Measurements from ENCODE around the gene AP2B1.
"Not testable (repeated sequence)": the region's sequence is repeated elsewhere in the genome, so short reads cannot be mapped to it uniquely, and the experiment has no call there.

The AP2B1 gene

DNA sequence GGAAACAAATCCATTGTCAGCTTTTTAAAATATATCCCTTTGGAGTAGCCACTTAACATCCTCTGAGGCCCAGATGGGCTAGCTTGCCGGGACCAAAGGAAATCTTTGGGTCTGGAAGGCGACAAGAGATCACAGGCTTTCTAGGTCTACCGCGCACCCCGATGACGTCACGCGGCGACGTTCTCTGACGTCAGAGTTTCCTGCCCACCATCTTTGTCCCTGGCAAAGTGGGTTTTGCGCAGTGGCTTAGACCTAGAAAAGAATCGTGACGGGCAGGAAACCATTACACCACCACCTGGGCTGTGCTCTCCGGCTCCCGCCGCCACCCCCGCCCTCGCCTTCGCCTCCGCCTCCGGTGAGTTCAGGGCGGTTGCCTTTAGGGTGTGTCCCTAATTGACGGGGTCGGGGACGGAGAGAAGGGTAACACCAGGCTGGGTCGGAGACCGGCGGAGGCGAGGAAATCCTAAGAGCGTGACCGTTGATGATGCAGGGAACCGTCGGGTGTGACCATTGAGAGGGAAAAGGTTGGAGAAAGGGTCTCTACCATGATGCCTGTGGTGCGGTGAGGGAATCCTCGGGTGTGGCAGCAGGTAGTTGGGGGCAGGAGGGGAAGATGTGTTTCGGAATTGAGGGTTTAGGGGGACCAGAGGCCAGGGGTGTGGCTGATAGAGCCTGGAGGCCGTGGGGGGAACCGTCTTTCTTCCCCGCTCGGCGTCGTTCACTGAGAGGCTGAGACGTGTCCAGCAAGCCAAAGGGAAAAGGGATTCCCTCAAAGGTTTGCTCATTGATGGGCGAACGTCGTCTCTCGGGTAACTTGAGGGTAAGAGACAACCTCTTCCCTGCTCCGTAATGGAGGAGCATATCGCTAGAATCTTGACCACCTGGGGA, at the start of gene AP2B1:
Gene AP2B1, plus strand, starts transcription at position 249 of the 888 bp plus-strand sequence. CDS start 6,709 bp downstream, outside the sequence.
- intact Hi-C loops (cut with DNase I): no loop called here
- peak; percentile 74 to 96 (median 90) for DNase-seq

DNA sequence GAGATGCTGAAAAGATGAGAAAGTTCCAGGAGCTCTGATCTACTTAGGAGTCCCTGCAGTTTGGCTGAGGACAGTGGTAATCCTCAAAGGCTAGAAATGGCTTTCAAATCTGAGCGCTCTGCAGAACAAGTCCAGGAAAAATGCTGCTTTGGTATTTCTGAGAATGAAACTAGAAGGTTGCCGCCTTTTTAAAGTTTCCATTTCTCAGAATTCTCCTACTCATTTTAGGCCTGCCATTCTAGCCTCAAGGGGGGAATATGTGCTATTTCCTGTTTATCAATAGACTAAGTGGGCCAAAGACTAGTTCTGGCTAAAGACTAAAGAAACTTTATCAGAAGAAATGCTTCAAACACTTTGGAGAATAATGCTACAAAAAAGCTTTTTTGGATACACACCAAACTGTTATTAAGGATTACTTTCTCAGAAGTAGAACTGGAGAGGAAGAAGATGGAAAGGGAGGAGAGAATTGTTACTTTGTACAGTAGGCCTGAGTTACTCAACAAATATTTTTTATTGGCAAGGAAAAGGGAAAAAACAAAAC, 49.5 kb upstream of the AP2B1 start, which contains the start of gene SLFN12L:
Gene SLFN12L, minus strand, starts transcription at position 78 of the 541 bp plus-strand sequence. CDS start 15,314 bp downstream, outside the sequence.
- intact Hi-C loops (cut with DNase I): no loop called here
- no peak for DNase-seq

DNA sequence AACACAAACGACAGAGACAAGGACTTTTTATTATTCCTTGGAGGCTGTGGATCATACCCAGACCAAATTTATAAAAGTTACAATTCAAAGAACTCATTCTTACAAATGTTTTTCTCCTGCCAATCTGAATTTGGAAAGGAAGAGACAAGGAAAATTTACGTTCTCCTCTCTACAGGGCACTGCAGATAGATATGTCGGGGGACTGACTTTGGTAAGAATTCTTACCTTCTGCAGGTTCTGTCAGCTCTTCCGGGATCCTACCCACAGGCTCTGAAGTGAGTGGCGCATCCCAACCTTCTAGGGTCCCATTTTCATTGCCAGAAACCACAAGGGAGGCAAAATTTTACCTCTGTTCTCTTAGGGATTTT, 47.5 kb upstream of the AP2B1 start:
- intact Hi-C loops (cut with DNase I): no loop called here

DNA sequence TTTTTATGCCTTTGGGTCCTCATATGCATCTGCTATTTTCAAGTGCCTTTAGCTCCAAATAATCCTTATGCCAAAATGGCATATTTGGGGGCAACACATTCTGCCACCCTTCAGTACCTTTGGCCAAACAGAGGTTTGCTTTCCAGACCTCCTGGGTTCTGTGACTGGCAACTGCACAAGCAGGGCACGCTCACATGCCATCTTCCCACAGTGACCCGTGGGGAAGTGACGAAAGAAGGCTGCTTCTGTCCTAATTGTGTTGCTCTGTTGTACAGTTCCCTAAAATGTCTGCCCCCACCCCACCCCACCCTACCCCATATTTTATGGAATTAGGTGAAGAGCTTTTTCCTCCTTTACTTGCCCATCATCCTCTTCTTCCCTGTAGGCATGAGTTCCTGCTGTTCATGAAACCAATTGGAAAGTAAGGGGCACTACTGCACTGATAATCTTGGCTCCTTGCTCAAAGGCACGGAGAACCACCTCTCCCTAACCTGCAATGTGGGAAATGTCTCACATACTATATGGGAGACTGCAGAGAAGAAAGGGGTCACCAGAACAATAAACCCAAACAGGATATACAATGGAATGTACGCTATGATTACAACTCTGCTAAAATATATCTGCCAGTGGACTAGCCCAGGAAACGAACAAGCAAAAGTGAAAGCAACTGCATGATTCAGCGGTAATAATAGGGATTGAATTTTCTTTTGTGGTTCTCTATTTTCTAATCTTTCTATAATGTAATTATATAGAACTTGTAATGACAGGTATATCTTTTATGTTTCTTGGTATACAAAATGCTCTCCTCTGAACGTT, 46.3 kb upstream of the AP2B1 start:
- peak in 24 of 42 donors; percentile 12 to 57 (median 29) for DNase-seq
- intact Hi-C loops (cut with DNase I): no loop called here

More for the DNA sequence above, 47.5 kb upstream of the AP2B1 start:
- no peak for DNase-seq

DNA sequence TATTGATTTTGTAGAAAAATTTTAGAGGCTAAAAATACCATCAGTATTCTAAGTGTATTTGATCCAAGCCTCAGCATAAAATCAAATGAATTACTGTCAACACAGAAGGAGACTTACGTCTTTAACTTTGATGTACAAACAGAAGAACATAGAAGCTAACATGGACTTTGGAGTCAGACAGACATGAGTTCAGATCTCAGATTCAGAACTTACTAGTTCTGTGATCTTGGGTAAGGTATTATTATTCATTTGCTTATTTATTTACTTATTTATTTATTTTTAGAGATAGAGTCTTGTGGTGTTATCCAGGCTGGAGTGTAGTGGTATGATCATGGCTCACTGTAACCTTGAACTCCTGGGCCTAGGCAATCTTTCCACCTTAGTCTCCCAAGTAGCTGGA, 45.7 kb upstream of the AP2B1 start:
- intact Hi-C loops (cut with DNase I): no loop called here
- DNase-seq: no peak

DNA sequence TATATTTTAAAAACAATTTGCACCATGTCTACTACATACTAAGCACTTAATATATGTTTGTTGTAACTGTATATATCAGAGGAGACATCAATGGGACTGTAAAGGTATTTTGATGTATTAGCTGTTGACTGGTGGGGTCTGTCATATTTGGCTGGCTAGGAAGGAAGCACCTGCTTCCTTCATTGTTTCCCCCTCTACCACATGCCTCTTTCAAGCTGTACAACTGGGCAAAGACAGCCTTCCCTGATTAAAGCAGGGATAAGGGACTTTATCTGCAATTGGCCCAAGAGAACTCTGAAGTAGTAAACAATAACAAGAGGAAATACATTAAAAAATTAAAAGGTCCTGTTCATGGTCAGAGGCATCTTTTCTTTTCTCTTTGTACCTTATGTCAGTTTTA, 44.1 kb upstream of the AP2B1 start:
- no peak for DNase-seq
- intact Hi-C loops (cut with DNase I): no loop called here

DNA sequence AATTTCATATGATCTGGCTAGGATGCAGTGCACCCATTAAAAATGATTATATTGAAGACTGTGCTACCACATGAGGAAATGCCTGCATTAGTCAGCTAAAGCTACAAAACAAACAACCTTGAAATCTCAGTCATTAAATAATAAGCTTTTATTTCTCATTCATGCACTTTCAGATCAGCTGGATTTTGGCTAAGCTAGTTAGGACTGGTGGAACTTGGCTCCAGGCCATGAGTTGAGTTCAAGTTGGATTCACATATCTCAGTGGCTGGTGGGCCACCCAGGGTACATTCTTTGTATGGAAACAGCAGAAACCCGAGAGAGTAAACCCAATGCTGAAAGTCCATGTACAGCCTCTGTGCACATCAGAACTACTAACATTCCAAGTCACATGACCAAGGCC, 43.3 kb upstream of the AP2B1 start:
- intact Hi-C loops (cut with DNase I): no loop called here
- DNase-seq: no peak

DNA sequence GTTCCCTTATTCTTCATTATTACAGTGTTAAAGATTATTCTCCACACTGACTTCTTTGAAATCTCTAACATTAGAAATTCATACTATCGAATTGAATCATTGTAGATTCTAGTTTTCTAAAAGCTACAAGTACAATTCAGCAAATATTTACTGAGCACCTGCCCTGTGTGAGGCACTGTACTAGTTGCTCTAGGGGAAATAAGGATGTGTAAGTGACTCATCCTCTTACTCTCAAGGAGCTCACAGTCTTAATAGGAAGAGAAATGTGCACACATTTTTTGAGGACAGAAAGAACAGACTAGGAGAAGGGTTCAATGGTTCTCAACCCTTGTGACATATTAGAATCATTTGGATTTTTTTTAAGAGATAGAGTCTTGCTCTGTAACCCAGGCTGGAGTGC, 42.0 kb upstream of the AP2B1 start:
- no peak for DNase-seq
- intact Hi-C loops (cut with DNase I): no loop called here

DNA sequence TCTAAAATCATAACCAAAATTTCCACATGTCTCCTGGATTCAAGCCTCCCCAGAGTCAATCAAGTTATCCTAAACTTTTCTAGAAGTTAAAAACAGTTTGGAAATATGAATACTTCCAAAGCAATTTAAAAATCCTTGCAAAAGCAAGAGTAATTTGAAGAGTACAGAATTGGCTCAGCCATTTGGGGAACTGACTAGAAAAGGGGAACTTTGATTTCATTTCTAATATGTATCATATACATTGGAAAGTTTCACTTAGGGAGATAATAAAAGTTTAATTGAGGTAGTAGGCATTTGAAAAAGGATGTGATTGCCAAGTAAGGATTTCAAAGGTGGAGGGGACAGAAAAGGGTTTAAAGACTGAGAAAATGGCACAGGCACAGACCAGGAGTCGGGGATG, 40.6 kb upstream of the AP2B1 start:
- DNase-seq: no peak
- intact Hi-C loops (cut with DNase I): no loop called here

DNA sequence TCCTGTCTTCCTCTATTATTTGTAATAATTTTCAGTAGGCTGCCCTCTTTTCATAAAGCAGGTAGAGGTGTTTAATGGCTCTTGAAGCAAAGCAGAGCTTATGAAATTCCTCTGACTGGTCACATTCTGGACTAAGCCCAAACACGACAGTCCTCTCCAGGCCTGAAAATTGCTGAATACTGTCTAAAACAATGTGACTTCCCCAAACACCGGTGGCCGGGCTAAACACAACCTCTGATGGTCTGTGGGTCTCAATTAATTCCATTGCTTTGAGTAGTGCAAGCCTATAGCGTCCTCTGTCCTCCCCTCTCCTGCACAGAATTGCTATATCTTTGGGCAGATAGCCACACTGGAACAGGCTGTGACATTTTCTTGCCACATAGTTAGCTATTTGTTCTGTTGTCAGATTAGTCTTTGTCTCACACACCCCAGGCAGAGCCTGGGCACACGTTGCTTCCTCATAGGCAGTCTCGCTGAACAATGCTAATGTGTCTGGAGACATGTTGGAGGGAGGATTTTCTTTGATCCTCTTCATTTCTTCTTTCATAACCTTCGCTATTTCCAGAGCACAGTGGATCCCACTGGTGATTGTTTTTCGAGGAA, 38.8 kb upstream of the AP2B1 start:
- DNase-seq: peak in 4 of 42 donors; percentile 4 to 32 (median 16)
- intact Hi-C loops (cut with DNase I): no loop called here

DNA sequence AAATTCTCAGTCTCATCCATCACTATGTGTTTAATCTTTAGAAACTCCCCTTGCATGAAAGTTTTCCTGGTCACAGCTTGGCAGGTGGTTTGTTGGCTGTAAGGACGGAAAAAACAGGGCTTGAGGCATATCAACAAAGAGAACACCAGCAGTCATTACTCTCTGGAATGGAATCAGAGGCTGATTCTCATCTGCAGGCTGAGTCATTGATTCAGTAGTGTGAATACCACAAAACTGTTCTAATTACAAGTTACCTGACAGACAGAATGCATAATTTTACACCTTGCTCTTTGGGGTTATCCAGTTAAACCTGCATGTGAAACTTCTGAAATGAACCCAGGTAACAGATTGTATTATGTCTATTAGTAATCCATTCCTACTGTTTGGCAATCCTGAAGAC, 38.1 kb upstream of the AP2B1 start:
- no peak for DNase-seq
- intact Hi-C loops (cut with DNase I): no loop called here

DNA sequence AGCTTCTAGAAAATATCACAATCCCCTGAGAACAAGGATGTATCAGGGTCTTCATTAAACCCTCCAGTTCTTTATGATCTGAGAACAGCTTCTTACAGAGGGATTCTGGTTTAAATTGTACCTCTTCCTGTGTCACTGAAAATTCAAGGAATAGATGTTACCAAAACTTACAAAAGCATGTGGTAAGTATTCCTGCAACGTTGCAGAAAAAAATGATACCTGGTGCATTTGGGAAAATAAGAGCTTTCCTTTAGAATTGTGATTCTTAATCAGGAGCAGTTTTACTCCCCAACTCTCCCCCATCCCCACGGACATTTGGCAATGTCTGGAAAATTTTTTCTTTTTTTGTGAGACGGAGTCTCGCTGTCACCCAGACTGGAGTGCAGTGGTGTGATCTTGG, 33.8 kb upstream of the AP2B1 start:
- intact Hi-C loops (cut with DNase I): no loop called here
- DNase-seq: no peak

DNA sequence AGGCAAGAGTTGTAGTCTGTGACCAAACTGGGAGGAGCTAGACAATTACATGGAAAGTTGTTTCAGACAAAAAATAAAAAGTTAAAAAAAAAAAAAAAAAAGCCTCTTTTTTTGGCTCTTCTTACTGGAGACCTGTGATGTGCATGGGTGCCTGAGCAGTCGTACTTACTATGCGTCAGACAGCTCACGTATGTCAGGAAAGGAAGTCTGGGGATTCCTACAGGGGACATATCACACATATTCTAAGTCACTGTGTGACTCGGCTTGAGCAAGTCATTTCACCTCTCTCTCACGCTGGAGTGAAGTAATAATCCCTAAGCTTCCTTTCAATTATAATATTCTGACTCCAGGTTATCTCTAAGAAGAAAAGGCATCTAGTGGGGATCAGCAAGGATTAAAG, 32.5 kb upstream of the AP2B1 start:
- DNase-seq: no peak
- intact Hi-C loops (cut with DNase I): no loop called here

DNA sequence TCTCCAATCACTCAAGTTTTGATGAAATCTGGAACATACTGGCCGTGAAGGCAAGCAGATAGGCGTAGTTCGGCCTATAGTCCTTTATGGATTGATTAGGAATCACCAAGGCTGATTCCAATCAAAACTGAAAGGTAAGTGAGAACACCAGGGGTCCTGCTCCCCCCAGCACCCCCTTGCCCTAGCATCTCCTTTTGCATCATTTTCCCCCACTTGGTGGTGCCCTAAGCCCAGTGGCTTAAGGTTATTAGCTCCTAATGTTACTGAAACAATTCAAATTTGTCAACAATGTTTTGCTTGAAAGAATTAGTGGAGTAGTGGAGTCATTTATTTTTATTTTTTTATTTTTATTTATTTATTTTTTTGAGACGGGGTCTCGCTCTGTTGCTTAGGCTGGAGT, 31.4 kb upstream of the AP2B1 start:
- intact Hi-C loops (cut with DNase I): no loop called here
- DNase-seq: no peak

DNA sequence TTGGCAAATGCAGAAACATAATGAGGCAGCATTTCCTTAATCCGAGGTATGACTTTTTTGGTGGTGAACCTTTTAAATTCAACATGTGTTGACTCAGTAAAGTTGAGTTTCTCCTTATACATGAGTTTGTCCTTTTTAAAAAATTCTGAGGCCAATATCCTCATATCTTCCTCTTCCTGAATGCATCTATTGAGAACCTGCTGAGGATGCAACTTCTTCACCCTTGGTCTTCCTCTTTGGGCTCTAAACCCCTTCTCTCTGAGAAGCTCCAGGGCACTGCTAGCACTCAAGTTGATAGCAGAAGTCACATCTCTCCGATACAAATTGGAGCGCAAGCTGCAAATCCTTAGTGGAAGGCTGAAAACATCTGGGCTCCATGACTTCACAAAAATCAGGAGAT, 29.8 kb upstream of the AP2B1 start:
- DNase-seq: no peak
- intact Hi-C loops (cut with DNase I): no loop called here

DNA sequence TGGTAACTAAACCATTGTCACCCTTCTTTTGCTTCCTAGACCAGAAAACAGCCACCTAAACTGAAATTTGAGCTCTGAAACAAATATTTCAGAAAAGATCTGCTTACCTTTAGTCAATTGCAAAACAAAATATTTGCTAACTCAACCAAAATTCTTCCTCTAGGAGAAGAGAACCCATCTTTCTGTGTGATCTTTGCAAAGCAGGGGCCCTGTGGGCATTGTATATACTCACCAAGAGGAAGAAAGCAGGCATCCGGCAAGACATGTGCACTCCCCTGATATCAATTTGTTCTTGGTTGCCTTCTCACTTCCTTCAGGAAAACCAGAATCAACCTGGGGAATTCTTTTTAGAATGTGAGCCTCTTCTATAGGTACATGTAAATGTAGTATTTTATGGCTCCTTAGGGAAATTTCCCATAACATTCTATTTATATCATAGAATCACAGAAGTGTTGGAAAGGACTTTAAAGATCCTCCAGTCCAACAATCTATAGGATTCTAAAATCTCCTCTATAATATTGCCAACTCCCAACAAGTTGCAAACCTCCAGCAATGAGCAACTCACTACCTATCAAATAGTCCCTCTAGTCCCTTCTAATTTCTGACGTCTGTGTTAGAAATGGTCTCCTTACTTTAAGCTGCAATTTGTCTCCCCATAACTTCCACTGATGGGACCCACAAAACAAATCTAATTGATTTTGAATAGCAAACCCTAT, 27.5 kb upstream of the AP2B1 start:
- no peak for DNase-seq
- intact Hi-C loops (cut with DNase I): no loop called here

DNA sequence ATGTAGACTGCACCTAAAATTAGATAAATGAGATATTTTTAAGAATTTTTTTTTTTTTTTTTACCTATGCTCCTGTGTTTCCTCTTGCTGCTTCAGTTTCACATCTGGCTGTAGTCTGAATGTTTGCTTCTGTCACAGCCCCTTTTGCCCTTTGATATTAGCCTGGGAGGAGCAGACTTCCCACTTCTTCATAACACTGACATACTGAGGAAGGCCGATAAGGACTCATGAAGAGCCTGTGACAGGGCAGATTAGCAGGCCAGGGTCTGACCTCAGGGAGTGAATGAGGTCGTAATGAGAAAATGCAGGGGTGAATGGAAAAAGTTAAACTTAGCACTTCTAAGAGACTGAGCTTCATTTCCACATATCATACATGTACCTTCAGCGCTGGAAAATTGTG, 26.4 kb upstream of the AP2B1 start, which contains the start of gene SLFN14:
Gene SLFN14, minus strand, starts transcription at position 117 of the 400 bp plus-strand sequence. CDS start 2,757 bp downstream, outside the sequence.
- no peak for DNase-seq
- intact Hi-C loops (cut with DNase I): no loop called here

DNA sequence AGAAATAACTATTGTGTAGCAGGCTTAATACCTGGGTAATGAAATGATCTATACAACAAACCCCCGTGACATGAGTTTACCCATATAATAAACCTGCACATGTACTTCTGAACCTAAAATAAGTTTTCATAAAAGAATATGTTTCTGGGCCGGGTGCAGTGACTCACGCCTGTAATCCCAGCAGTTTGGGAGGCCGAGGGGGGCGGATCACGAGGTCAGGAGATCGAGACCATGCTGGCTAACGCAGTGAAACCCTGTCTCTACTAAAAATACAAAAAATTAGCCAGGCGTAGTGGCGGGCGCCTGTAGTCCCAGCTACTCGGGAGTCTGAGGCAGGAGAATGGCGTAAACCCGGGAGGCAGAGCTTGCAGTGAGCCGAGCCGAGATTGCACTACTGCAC, 23.9 kb upstream of the AP2B1 start:
- intact Hi-C loops (cut with DNase I); DNase-seq: not testable (repeated sequence)

DNA sequence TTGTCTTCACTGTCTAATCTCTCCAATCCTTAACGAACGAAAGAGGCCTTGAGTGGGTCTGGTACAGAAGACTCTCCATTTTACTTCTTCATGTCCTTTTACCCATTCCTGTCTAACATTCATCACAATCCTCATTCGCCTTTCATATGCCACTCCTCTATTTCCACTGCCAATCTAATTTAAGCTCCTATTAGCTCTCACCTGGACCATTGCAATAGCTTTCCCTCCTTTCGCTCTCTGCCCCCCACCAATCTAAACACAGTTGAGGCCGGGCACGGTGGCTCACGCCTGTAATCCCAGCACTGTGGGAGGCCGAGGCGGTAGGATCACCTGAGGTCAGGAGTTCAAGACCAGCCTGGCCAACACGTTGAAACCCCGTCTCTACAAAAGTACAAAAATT, 20.2 kb upstream of the AP2B1 start:
- DNase-seq: no peak
- intact Hi-C loops (cut with DNase I): no loop called here
